SK-N-SH treated with all-trans-retinoic acid at 6 μM for 48 hours (cell line): ENCODE data around the gene IWS1.

ENCODE experiments used
- ATAC-seq: fragments of 200-7000 bp; cut with Tn5 transposase; 3 replicates; pipeline ENCODE4 v1.9.1; 2020; ENCODE audit warnings: mild to moderate bottlenecking, moderate library complexity
- ARNTL ChIP-seq: fragments of 450-650 bp; formaldehyde crosslinking; IDR thresholded peaks from 2 replicates; pipeline ENCODE4 v1.5.0; 2020; ENCODE audit warnings: low read depth, mild to moderate bottlenecking, moderate library complexity, borderline replicate concordance
- BACH2 ChIP-seq: fragments of 250-450 bp; sonication (Bioruptor Pico); IDR thresholded peaks from 2 replicates; pipeline ENCODE4 v1.9.0; 2021; ENCODE audit warnings: mild to moderate bottlenecking, borderline replicate concordance
- CSDC2 ChIP-seq: fragments of 250-450 bp; sonication (Bioruptor Pico); IDR thresholded peaks from 2 replicates; pipeline ENCODE4 v1.5.0; 2020; ENCODE audit warnings: mild to moderate bottlenecking, moderate library complexity
- ESRRG ChIP-seq: fragments of 250-450 bp; sonication (Bioruptor Pico); IDR thresholded peaks from 2 replicates; pipeline ENCODE4 v1.6.1; 2021; ENCODE audit warnings: mild to moderate bottlenecking
- GLIS3 ChIP-seq: fragments of 250-450 bp; sonication (Bioruptor Pico); IDR thresholded peaks from 2 replicates; pipeline ENCODE4 v1.5.0; 2020; ENCODE audit warnings: mild to moderate bottlenecking, moderate library complexity
- ISL1 ChIP-seq: fragments of 250-450 bp; sonication (Bioruptor Pico); IDR thresholded peaks from 2 replicates; pipeline ENCODE4 v2.1.2; 2022; ENCODE audit warnings: mild to moderate bottlenecking, moderate library complexity
- OSR1 ChIP-seq: fragments of 250-450 bp; sonication (Bioruptor Pico); IDR thresholded peaks from 2 replicates; pipeline ENCODE4 v1.8.0; 2022; ENCODE audit warnings: moderate library complexity, mild to moderate bottlenecking, inconsistent platforms
- PPARA ChIP-seq: fragments of 250-450 bp; sonication (Bioruptor Pico); IDR thresholded peaks from 2 replicates; pipeline ENCODE4 v1.5.0; 2020; ENCODE audit warnings: mild to moderate bottlenecking, borderline replicate concordance
- RARB ChIP-seq: fragments of 250-450 bp; sonication (Bioruptor Pico); IDR thresholded peaks from 2 replicates; pipeline ENCODE4 v1.8.0; 2021; ENCODE audit warnings: mild to moderate bottlenecking, moderate library complexity
- SNAI2 ChIP-seq: fragments of 250-450 bp; sonication (Bioruptor Pico); IDR thresholded peaks from 2 replicates; pipeline ENCODE4 v1.5.0; 2020; ENCODE audit warnings: mild to moderate bottlenecking, moderate library complexity
- TCF4 ChIP-seq: fragments of 250-450 bp; sonication (Bioruptor Pico); IDR thresholded peaks from 2 replicates; pipeline ENCODE4 v1.8.0; 2021; ENCODE audit warnings: mild to moderate bottlenecking, moderate library complexity, borderline replicate concordance
- TOX ChIP-seq: fragments of 250-450 bp; sonication (Bioruptor Pico); IDR thresholded peaks from 2 replicates; pipeline ENCODE4 v1.8.0; 2021; ENCODE audit warnings: mild to moderate bottlenecking, moderate library complexity, borderline replicate concordance
- ZC3H10 ChIP-seq: fragments of 250-450 bp; sonication (Bioruptor Pico); IDR thresholded peaks from 2 replicates; pipeline ENCODE4 v1.5.1; 2021; ENCODE audit warnings: mild to moderate bottlenecking, moderate library complexity
- ZFP3 ChIP-seq: fragments of 250-450 bp; sonication (Bioruptor Pico); IDR thresholded peaks from 2 replicates; pipeline ENCODE4 v1.5.0; 2020; ENCODE audit warnings: mild to moderate bottlenecking, moderate library complexity
- ZFP30 ChIP-seq: fragments of 450-650 bp; formaldehyde crosslinking; IDR thresholded peaks from 2 replicates; pipeline ENCODE4 v1.5.0; 2022; ENCODE audit warnings: mild to moderate bottlenecking, moderate library complexity
- ZNF565 ChIP-seq: fragments of 450-650 bp; formaldehyde crosslinking; conservative IDR thresholded peaks from 2 replicates; pipeline ENCODE4 v1.5.0; 2020; ENCODE audit warnings: low read depth, mild to moderate bottlenecking, moderate library complexity
- ZNF8 ChIP-seq: fragments of 450-650 bp; formaldehyde crosslinking; IDR thresholded peaks from 2 replicates; pipeline ENCODE4 v1.5.0; 2020; ENCODE audit warnings: mild to moderate bottlenecking, moderate library complexity
- TF ChIP-seq, protein P1 (sequence below): fragments of 250-450 bp; sonication (Bioruptor Pico); IDR thresholded peaks from 2 replicates; pipeline ENCODE4 v1.8.0; 2021; ENCODE audit warnings: low read depth, mild to moderate bottlenecking, moderate library complexity, borderline replicate concordance
- TF ChIP-seq, protein P2 (sequence below): fragments of 250-450 bp; sonication (Bioruptor Pico); IDR thresholded peaks from 2 replicates; pipeline ENCODE4 v1.5.1; 2021; ENCODE audit warnings: mild to moderate bottlenecking, moderate library complexity
- TF ChIP-seq, protein P3 (sequence below): fragments of 250-450 bp; sonication (Bioruptor Pico); IDR thresholded peaks from 2 replicates; pipeline ENCODE4 v1.5.0; 2020; ENCODE audit warnings: mild to moderate bottlenecking, moderate library complexity
- TF ChIP-seq, protein P4 (sequence below): fragments of 250-450 bp; sonication (Bioruptor Pico); IDR thresholded peaks from 2 replicates; pipeline ENCODE4 v1.5.1; 2020; ENCODE audit warnings: low read depth, mild to moderate bottlenecking, moderate library complexity
- TF ChIP-seq, protein P5 (sequence below): fragments of 250-450 bp; sonication (Bioruptor Pico); IDR thresholded peaks from 2 replicates; pipeline ENCODE4 v1.8.0; 2020; ENCODE audit warnings: mild to moderate bottlenecking, moderate library complexity, borderline replicate concordance

The IWS1 gene

DNA sequence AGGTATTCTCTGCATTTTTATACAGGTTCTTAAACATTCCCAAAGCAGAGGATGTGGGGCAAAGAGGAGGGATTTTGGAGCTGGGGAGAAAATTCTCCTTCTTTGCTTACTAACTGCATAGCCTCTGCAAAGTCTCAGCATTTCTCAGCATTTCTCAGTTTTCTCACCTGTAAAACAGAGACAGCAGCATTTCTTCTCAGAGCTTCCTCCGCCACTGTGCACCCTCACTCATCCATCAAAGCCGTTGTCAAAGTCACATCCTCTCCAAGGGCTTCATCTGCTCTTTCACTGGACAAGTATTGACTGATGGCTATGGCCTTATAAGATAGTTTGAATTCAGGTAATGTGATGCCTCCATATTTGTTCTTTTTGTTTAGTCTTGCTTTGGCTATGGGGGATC is 26.6 kb upstream of the IWS1 start:
- TF ChIP-seq, protein P1, sequence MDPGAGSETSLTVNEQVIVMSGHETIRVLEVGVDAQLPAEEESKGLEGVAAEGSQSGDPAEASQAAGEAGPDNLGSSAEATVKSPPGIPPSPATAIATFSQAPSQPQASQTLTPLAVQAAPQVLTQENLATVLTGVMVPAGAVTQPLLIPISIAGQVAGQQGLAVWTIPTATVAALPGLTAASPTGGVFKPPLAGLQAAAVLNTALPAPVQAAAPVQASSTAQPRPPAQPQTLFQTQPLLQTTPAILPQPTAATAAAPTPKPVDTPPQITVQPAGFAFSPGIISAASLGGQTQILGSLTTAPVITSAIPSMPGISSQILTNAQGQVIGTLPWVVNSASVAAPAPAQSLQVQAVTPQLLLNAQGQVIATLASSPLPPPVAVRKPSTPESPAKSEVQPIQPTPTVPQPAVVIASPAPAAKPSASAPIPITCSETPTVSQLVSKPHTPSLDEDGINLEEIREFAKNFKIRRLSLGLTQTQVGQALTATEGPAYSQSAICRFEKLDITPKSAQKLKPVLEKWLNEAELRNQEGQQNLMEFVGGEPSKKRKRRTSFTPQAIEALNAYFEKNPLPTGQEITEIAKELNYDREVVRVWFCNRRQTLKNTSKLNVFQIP, result no peak

DNA sequence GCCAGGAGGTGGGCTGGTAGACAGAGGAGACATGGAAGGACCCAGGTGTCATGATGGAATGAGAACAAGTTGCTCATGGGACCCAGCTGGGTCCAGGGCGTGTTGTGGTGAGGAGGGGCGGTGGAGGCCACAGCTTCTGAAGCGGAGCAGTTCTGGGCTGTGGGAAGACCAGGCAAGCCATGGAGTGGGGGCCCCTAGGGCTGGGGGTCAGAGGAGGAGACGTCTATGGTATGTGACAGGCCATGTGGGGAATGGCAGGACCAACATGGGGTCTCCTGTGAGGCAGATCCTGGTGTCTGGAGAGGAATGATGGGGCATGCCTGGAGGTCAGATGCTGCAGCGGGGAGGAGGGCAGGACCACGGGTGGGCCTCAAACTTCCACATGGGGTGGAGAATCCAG is 26.0 kb upstream of the IWS1 start:
- TF ChIP-seq CSDC2 (CRISPR knock-in tag), result no peak
- TF ChIP-seq ARNTL (CRISPR knock-in tag), result no peak
- no peak for TF ChIP-seq GLIS3 (CRISPR knock-in tag)
- no peak for TF ChIP-seq ZNF565 (CRISPR knock-in tag)
- TF ChIP-seq BACH2 (CRISPR knock-in tag), result no peak
- TF ChIP-seq ISL1, result no peak
- no peak for TF ChIP-seq OSR1 (CRISPR knock-in tag)
- TF ChIP-seq ZFP30 (CRISPR knock-in tag), result no peak
- TF ChIP-seq ZC3H10 (CRISPR knock-in tag), result no peak
- TF ChIP-seq, protein P1, result no peak
- no peak for TF ChIP-seq PPARA (CRISPR knock-in tag)
- TF ChIP-seq TCF4 (CRISPR knock-in tag), result no peak
- no peak for TF ChIP-seq TOX (CRISPR knock-in tag)
- TF ChIP-seq, protein P2, sequence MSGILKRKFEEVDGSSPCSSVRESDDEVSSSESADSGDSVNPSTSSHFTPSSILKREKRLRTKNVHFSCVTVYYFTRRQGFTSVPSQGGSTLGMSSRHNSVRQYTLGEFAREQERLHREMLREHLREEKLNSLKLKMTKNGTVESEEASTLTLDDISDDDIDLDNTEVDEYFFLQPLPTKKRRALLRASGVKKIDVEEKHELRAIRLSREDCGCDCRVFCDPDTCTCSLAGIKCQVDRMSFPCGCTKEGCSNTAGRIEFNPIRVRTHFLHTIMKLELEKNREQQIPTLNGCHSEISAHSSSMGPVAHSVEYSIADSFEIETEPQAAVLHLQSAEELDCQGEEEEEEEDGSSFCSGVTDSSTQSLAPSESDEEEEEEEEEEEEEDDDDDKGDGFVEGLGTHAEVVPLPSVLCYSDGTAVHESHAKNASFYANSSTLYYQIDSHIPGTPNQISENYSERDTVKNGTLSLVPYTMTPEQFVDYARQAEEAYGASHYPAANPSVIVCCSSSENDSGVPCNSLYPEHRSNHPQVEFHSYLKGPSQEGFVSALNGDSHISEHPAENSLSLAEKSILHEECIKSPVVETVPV (CRISPR knock-in tag), result no peak
- TF ChIP-seq ESRRG, result no peak
- no peak for TF ChIP-seq ZNF8 (CRISPR knock-in tag)
- no peak for TF ChIP-seq SNAI2 (CRISPR knock-in tag)
- TF ChIP-seq, protein P3, sequence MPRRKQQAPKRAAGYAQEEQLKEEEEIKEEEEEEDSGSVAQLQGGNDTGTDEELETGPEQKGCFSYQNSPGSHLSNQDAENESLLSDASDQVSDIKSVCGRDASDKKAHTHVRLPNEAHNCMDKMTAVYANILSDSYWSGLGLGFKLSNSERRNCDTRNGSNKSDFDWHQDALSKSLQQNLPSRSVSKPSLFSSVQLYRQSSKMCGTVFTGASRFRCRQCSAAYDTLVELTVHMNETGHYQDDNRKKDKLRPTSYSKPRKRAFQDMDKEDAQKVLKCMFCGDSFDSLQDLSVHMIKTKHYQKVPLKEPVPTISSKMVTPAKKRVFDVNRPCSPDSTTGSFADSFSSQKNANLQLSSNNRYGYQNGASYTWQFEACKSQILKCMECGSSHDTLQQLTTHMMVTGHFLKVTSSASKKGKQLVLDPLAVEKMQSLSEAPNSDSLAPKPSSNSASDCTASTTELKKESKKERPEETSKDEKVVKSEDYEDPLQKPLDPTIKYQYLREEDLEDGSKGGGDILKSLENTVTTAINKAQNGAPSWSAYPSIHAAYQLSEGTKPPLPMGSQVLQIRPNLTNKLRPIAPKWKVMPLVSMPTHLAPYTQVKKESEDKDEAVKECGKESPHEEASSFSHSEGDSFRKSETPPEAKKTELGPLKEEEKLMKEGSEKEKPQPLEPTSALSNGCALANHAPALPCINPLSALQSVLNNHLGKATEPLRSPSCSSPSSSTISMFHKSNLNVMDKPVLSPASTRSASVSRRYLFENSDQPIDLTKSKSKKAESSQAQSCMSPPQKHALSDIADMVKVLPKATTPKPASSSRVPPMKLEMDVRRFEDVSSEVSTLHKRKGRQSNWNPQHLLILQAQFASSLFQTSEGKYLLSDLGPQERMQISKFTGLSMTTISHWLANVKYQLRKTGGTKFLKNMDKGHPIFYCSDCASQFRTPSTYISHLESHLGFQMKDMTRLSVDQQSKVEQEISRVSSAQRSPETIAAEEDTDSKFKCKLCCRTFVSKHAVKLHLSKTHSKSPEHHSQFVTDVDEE (CRISPR knock-in tag), result no peak
- TF ChIP-seq, protein P4, sequence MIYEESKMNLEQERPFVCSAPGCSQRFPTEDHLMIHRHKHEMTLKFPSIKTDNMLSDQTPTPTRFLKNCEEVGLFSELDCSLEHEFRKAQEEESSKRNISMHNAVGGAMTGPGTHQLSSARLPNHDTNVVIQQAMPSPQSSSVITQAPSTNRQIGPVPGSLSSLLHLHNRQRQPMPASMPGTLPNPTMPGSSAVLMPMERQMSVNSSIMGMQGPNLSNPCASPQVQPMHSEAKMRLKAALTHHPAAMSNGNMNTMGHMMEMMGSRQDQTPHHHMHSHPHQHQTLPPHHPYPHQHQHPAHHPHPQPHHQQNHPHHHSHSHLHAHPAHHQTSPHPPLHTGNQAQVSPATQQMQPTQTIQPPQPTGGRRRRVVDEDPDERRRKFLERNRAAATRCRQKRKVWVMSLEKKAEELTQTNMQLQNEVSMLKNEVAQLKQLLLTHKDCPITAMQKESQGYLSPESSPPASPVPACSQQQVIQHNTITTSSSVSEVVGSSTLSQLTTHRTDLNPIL (CRISPR knock-in tag), result no peak
- no peak for TF ChIP-seq RARB (CRISPR knock-in tag)
- ATAC-seq, result no peak

More for the DNA sequence above, 26.6 kb upstream of the IWS1 start:
- no peak for ATAC-seq

DNA sequence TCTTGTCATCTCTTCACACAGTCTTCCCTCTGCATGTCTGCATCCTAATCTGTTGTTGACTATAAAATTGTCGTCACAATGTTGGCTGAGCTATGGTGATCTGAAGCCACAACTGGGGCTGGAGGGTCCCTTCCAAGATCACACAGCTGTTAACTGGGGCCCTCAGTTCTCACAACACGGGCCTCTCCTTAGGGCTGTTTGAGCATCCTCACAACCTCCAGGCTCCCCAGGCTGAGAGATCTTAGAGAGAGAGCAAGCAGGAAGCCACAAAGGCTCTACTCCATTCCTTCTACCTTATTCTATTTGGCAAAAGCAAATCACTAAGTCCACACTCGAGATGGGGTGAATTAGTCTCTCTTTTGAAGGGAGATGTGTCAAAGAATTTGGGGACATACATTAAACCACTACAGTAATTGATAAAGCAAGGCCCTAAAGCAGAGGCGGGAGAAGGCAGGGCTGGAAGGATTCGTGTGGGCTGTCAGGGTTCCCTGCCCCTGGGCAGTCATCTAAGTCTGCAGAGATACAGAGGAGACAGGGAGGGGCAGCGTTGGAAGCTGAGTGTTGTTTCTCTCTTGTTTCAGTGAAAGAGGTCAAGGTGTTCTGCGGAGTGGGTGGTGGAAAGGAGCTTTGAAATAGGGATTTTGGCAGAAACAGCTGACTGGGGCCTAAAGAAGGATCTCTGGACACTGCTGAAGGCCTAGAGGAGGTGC is 25.1 kb upstream of the IWS1 start:
- TF ChIP-seq ESRRG, result no peak
- TF ChIP-seq ZFP3, result no peak
- TF ChIP-seq ARNTL (CRISPR knock-in tag), result no peak
- TF ChIP-seq, protein P1, result no peak
- TF ChIP-seq, protein P5, sequence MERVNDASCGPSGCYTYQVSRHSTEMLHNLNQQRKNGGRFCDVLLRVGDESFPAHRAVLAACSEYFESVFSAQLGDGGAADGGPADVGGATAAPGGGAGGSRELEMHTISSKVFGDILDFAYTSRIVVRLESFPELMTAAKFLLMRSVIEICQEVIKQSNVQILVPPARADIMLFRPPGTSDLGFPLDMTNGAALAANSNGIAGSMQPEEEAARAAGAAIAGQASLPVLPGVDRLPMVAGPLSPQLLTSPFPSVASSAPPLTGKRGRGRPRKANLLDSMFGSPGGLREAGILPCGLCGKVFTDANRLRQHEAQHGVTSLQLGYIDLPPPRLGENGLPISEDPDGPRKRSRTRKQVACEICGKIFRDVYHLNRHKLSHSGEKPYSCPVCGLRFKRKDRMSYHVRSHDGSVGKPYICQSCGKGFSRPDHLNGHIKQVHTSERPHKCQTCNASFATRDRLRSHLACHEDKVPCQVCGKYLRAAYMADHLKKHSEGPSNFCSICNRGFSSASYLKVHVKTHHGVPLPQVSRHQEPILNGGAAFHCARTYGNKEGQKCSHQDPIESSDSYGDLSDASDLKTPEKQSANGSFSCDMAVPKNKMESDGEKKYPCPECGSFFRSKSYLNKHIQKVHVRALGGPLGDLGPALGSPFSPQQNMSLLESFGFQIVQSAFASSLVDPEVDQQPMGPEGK (CRISPR knock-in tag), result no peak
- ATAC-seq, result no peak
